HUES6 (cell line): ENCODE measurements around the gene AMN1.
"Not testable (repeated sequence)": the region's sequence is repeated elsewhere in the genome, so short reads cannot be mapped to it uniquely, and the experiment has no call there.

Experiments used
- H3K27ac ChIP-seq: 2 replicates; pipeline ENCODE4 v1.7.0; 2013; ENCODE audit warnings: low read depth, mild to moderate bottlenecking, low read length, inconsistent platforms
- H3K27me3 ChIP-seq: 2 replicates; pipeline ENCODE4 v1.6.1; 2013; ENCODE audit warnings: low read length; ENCODE audit not compliant: control insufficient read depth, insufficient read depth
- H3K36me3 ChIP-seq: 2 replicates; pipeline ENCODE4 v1.6.1; 2013; ENCODE audit warnings: low read length; ENCODE audit not compliant: control insufficient read depth, insufficient read depth
- H3K4me1 ChIP-seq: 2 replicates; pipeline ENCODE4 v1.6.1; 2013; ENCODE audit warnings: low read length; ENCODE audit not compliant: control insufficient read depth, insufficient read depth
- H3K4me3 ChIP-seq: 2 replicates; pipeline ENCODE4 v1.5.1; 2013; ENCODE audit warnings: low read depth, low read length
- H3K9ac ChIP-seq: one replicate; pipeline ENCODE4 v1.6.1; 2013; ENCODE audit warnings: mild to moderate bottlenecking, low read length
- H3K9me3 ChIP-seq: 2 replicates; pipeline ENCODE4 v1.6.1; 2013; ENCODE audit warnings: low read depth, low read length; ENCODE audit not compliant: control insufficient read depth, insufficient read depth

The AMN1 gene

GRCh38 chr12:31752450-31752849, 23.6 kb upstream of the AMN1 start:
- Histone ChIP-seq H3K9ac (no peak overlapping the region), H3K27me3 (no peaks in the 10 kb centered on the region), H3K36me3 (no peaks in the 10 kb centered on the region), H3K4me3 (no peak overlapping the region), H3K4me1 (peaks cover 8% of the 10 kb centered on the region), H3K9me3 (peaks cover 3% of the 10 kb centered on the region; the same call in 1 of the 2 replicates), H3K27ac (no peak overlapping the region)

GRCh38 chr12:31751085-31751484, 22.3 kb upstream of the AMN1 start:
- H3K9me3 ChIP-seq, result peaks cover 3% of the 10 kb centered on the region; the same call in 1 of the 2 replicates
- no peak overlapping the region for H3K9ac ChIP-seq
- peaks cover 8% of the 10 kb centered on the region for H3K4me1 ChIP-seq
- no peaks in the 10 kb centered on the region for H3K36me3 ChIP-seq
- no peak overlapping the region for H3K27ac ChIP-seq
- H3K27me3 ChIP-seq, result no peaks in the 10 kb centered on the region
- H3K4me3 ChIP-seq, result no peak overlapping the region

GRCh38 chr12:31750747-31751039, 21.9 kb upstream of the AMN1 start:
- Histone ChIP-seq H3K9ac (no peak overlapping the region), H3K9me3 (peaks cover 3% of the 10 kb centered on the region; the same call in 1 of the 2 replicates), H3K27ac (peak overlapping the region; percentile 10; the same call in 1 of the 2 replicates), H3K4me1 (peaks cover 8% of the 10 kb centered on the region), H3K4me3 (no peak overlapping the region), H3K27me3 (no peaks in the 10 kb centered on the region), H3K36me3 (no peaks in the 10 kb centered on the region)

- Histone ChIP-seq H3K9me3 (peaks cover 3% of the 10 kb centered on the region; the same call in 1 of the 2 replicates), H3K9ac (peak overlapping the region; percentile 56), H3K4me1 (peaks cover 8% of the 10 kb centered on the region), H3K36me3 (no peaks in the 10 kb centered on the region), H3K27me3 (no peaks in the 10 kb centered on the region), H3K4me3 (no peak overlapping the region; the same call in 1 of the 2 replicates), H3K27ac (peak overlapping the region; percentile 88)
Observed at GRCh38 chr12:31749024-31749704, 20.3 kb upstream of the AMN1 start.

- Histone ChIP-seq H3K4me1 (0 out of 2 replicates have a peak, but pooled peaks cover under 1% of the 10 kb centered on the region), H3K27me3 (no peaks in the 10 kb centered on the region), H3K27ac (no peak overlapping the region), H3K9ac (no peak overlapping the region), H3K36me3 (no peaks in the 10 kb centered on the region), H3K4me3 (no peak overlapping the region), H3K9me3 (peaks cover 3% of the 10 kb centered on the region; the same call in 1 of the 2 replicates)
Observed at GRCh38 chr12:31745242-31745641, 16.4 kb upstream of the AMN1 start.

- not testable (repeated sequence) for H3K4me3 ChIP-seq, H3K36me3 ChIP-seq, H3K4me1 ChIP-seq, H3K27me3 ChIP-seq, H3K9me3 ChIP-seq, H3K27ac ChIP-seq, H3K9ac ChIP-seq
Observed at GRCh38 chr12:31744363-31744762, 15.5 kb upstream of the AMN1 start.

- Histone ChIP-seq H3K27ac (no peak overlapping the region), H3K4me1 (no peaks in the 10 kb centered on the region)
Observed at GRCh38 chr12:31742891-31743290, 14.1 kb upstream of the AMN1 start.

GRCh38 chr12:31740628-31741027, 11.8 kb upstream of the AMN1 start:
- Histone ChIP-seq H3K27me3 (no peaks in the 10 kb centered on the region), H3K4me3 (no peak overlapping the region), H3K9ac (no peak overlapping the region), H3K4me1 (no peaks in the 10 kb centered on the region), H3K9me3 (no peaks in the 10 kb centered on the region), H3K36me3 (no peaks in the 10 kb centered on the region), H3K27ac (no peak overlapping the region)

More at GRCh38 chr12:31742891-31743290, 14.1 kb upstream of the AMN1 start:
- Histone ChIP-seq H3K4me3 (no peak overlapping the region), H3K9me3 (peaks cover 1% of the 10 kb centered on the region; the same call in 1 of the 2 replicates), H3K9ac (no peak overlapping the region), H3K27me3 (no peaks in the 10 kb centered on the region), H3K36me3 (no peaks in the 10 kb centered on the region)

- no peak overlapping the region for H3K4me3 ChIP-seq
- no peaks in the 10 kb centered on the region for H3K9me3 ChIP-seq
- H3K9ac ChIP-seq, result no peak overlapping the region
- no peak overlapping the region for H3K27ac ChIP-seq
- H3K27me3 ChIP-seq, result no peaks in the 10 kb centered on the region
- H3K4me1 ChIP-seq, result peaks cover 8% of the 10 kb centered on the region
- no peaks in the 10 kb centered on the region for H3K36me3 ChIP-seq
Observed at GRCh38 chr12:31737763-31738162, 8.9 kb upstream of the AMN1 start.

GRCh38 chr12:31737345-31737744, 8.5 kb upstream of the AMN1 start:
- H3K36me3 ChIP-seq, result no peaks in the 10 kb centered on the region
- no peak overlapping the region for H3K27ac ChIP-seq

GRCh38 chr12:31736472-31736871, 7.7 kb upstream of the AMN1 start:
- H3K36me3 ChIP-seq, result no peaks in the 10 kb centered on the region
- H3K27me3 ChIP-seq, result no peaks in the 10 kb centered on the region
- H3K27ac ChIP-seq, result no peak overlapping the region
- H3K4me3 ChIP-seq, result no peak overlapping the region
- H3K9me3 ChIP-seq, result peaks cover 2% of the 10 kb centered on the region; the same call in 1 of the 2 replicates
- H3K9ac ChIP-seq, result no peak overlapping the region
- peaks cover 15% of the 10 kb centered on the region for H3K4me1 ChIP-seq

More at GRCh38 chr12:31737345-31737744, 8.5 kb upstream of the AMN1 start:
- H3K9ac ChIP-seq, result no peak overlapping the region
- no peaks in the 10 kb centered on the region for H3K9me3 ChIP-seq
- H3K4me3 ChIP-seq, result no peak overlapping the region
- peaks cover 8% of the 10 kb centered on the region for H3K4me1 ChIP-seq
- no peaks in the 10 kb centered on the region for H3K27me3 ChIP-seq
